Neural progenitor cell (in vitro differentiated cells): ENCODE data around the gene YWHAH. TPM values are rescaled to one million over a fixed set of nuclear protein-coding genes. Genes with fewer than 3 reads are reported as not detected.

Source experiments
- DNase-seq: peaks from one replicate; pipeline ENCODE4 v3.0.0-alpha.2; 2016; ENCODE audit warnings: low spot score
- H2AFZ ChIP-seq: fragments of 200-600 bp; sonication (generic); replicated peaks from 2 replicates; pipeline ENCODE4 v1.6.1; 2016; ENCODE audit warnings: antibody characterized with exemption
- H3F3A ChIP-seq: fragments of 200-600 bp; sonication (generic); 2 replicates; pipeline ENCODE4 v1.6.1; 2016; ENCODE audit warnings: antibody characterized with exemption, low read depth
- H3K27ac ChIP-seq: fragments of 200-600 bp; sonication (generic); 2 replicates; pipeline ENCODE4 v1.5.1; 2016; ENCODE audit warnings: mild to moderate bottlenecking
- H3K27me3 ChIP-seq: fragments of 200-600 bp; sonication (generic); 2 replicates; pipeline ENCODE4 v1.6.1; 2016; ENCODE audit warnings: mild to moderate bottlenecking, moderate library complexity
- H3K36me3 ChIP-seq: fragments of 200-600 bp; sonication (generic); 2 replicates; pipeline ENCODE4 v1.5.1; 2016
- H3K4me1 ChIP-seq: fragments of 200-600 bp; sonication (generic); 2 replicates; pipeline ENCODE4 v1.6.1; 2016; ENCODE audit warnings: mixed run types
- H3K4me2 ChIP-seq: fragments of 200-600 bp; sonication (generic); 2 replicates; pipeline ENCODE4 v1.6.1; 2016
- H3K4me3 ChIP-seq: fragments of 200-600 bp; sonication (generic); 2 replicates; pipeline ENCODE4 v1.5.1; 2016
- H3K79me2 ChIP-seq: fragments of 200-600 bp; sonication (generic); 2 replicates; pipeline ENCODE4 v1.6.1; 2016; ENCODE audit warnings: low read depth
- H3K9ac ChIP-seq: fragments of 200-600 bp; sonication (generic); 2 replicates; pipeline ENCODE4 v1.6.1; 2016
- H3K9me3 ChIP-seq: fragments of 200-600 bp; sonication (generic); 2 replicates; pipeline ENCODE4 v1.5.1; 2016; ENCODE audit warnings: low read depth
- H4K20me1 ChIP-seq: fragments of 200-600 bp; sonication (generic); 2 replicates; pipeline ENCODE4 v1.6.1; 2016; ENCODE audit warnings: low read depth
- H3K27ac Mint-ChIP-seq: 3 replicates; pipeline ENCODE4 v1.8.0; 2021; ENCODE audit warnings: mixed read lengths
- H3K27me3 Mint-ChIP-seq: 2 replicates; pipeline ENCODE4 v1.8.0; 2022; ENCODE audit warnings: low read depth, mild to moderate bottlenecking, inconsistent platforms, moderate library complexity, mixed read lengths; ENCODE audit not compliant: insufficient read depth
- H3K36me3 Mint-ChIP-seq: 3 replicates; pipeline ENCODE4 v1.8.0; 2021; ENCODE audit warnings: mixed read lengths
- H3K4me1 Mint-ChIP-seq: 3 replicates; pipeline ENCODE4 v1.8.0; 2021; ENCODE audit warnings: mixed read lengths
- H3K4me3 Mint-ChIP-seq: 3 replicates; pipeline ENCODE4 v1.8.0; 2021; ENCODE audit warnings: mild to moderate bottlenecking, moderate library complexity, mixed read lengths
- H3K9me3 Mint-ChIP-seq: 3 replicates; pipeline ENCODE4 v1.8.0; 2020; ENCODE audit warnings: mixed read lengths
- CTCF ChIP-seq: fragments of 200-600 bp; sonication (generic); IDR thresholded peaks from 2 replicates; pipeline ENCODE4 v1.5.1; 2017; ENCODE audit warnings: antibody characterized with exemption, mild to moderate bottlenecking
- EZH2 ChIP-seq: fragments of 200-600 bp; sonication (generic); IDR thresholded peaks from 2 replicates; pipeline ENCODE4 v1.6.1; 2017; ENCODE audit warnings: antibody characterized with exemption, mild to moderate bottlenecking, moderate library complexity
- EZH2phosphoT487 ChIP-seq: fragments of 200-600 bp; sonication (generic); IDR thresholded peaks from 2 replicates; pipeline ENCODE4 v1.6.1; 2017; ENCODE audit warnings: antibody characterized with exemption
- small RNA-seq: library from RNA; depleted of rRNA; stranded (forward); fragments of <200 nt; gene quantifications from one replicate; pipeline ENCODE3, GENCODE V24; 2015
- total RNA-seq: library from RNA; depleted of rRNA; stranded (reverse); fragments of >200 nt; gene quantifications from 2 replicates; pipeline ENCODE4 v1.2.3, GENCODE V29; 2015; ENCODE audit warnings: low replicate concordance

The YWHAH gene
- total RNA-seq, 1 donor from 2014 or later: 158 TPM

GRCh38 chr22:32000181-32000580 lies 55.8 kb downstream of the YWHAH start:
- Histone ChIP-seq H4K20me1 (no peaks in the 10 kb centered on the region), H3F3A (no peaks in the 10 kb centered on the region), H3K79me2 (no peaks in the 10 kb centered on the region), H3K9me3 (no peaks in the 10 kb centered on the region), H3K4me2 (no peak overlapping the region), H3K27ac (no peak overlapping the region), H3K4me3 (no peak overlapping the region), H3K27me3 (peaks cover 2% of the 10 kb centered on the region), H3K9ac (no peak overlapping the region), H3K36me3 (no peaks in the 10 kb centered on the region), H2AFZ (no peak overlapping the region), H3K4me1 (no peaks in the 10 kb centered on the region)
- H3K27ac Mint-ChIP-seq: no peak overlapping the region
- H3K4me1 Mint-ChIP-seq: no peaks in the 10 kb centered on the region
- no peak for DNase-seq
- peaks cover 2% of the 10 kb centered on the region for H3K27me3 Mint-ChIP-seq
- no peaks in the 10 kb centered on the region for H3K36me3 Mint-ChIP-seq
- TF ChIP-seq EZH2 (no peak), EZH2phosphoT487 (no peak), CTCF (no peak)
- no peak overlapping the region for H3K4me3 Mint-ChIP-seq
- H3K9me3 Mint-ChIP-seq: no peaks in the 10 kb centered on the region

GRCh38 chr22:32005453-32005852 lies 61.1 kb downstream of the YWHAH start:
- Histone ChIP-seq H3K4me3 (no peak overlapping the region), H3K27ac (no peak overlapping the region), H3K4me1 (no peaks in the 10 kb centered on the region), H3K36me3 (no peaks in the 10 kb centered on the region), H3F3A (no peaks in the 10 kb centered on the region), H3K9me3 (peaks cover 5% of the 10 kb centered on the region), H3K9ac (no peak overlapping the region), H3K27me3 (no peaks in the 10 kb centered on the region), H3K79me2 (no peaks in the 10 kb centered on the region), H3K4me2 (no peak overlapping the region), H2AFZ (no peak overlapping the region), H4K20me1 (no peaks in the 10 kb centered on the region)
- TF ChIP-seq CTCF: no peak
- TF ChIP-seq EZH2phosphoT487: no peak
- no peak for TF ChIP-seq EZH2
- Mint-ChIP-seq H3K4me1 (no peaks in the 10 kb centered on the region), H3K27me3 (no peaks in the 10 kb centered on the region), H3K9me3 (no peaks in the 10 kb centered on the region), H3K36me3 (no peaks in the 10 kb centered on the region), H3K27ac (no peak overlapping the region), H3K4me3 (no peak overlapping the region)
- no peak for DNase-seq

Small RNA genes within 50 kb of the gene (small RNA-seq; reads per million reads assigned to genes)
- gene RN7SL305P: not detected

Other genes starting within 250 kb of the YWHAH start
- gene PRR14L, start 194.4 kb upstream of the YWHAH start, total RNA-seq: 60.1 and 74.2 TPM in 2 replicates
- 18.3 and 37.1 TPM in 2 replicates for gene DEPDC5, start 190.5 kb upstream of the YWHAH start, total RNA-seq
- 0.06 TPM in 1 of 2 replicates, not detected in the other for gene SLC5A1, start 98.7 kb downstream of the YWHAH start, total RNA-seq
- gene C22orf42, start 214.8 kb downstream of the YWHAH start, total RNA-seq: 0.50 TPM in 1 of 2 replicates, not detected in the other